Cerebellar nuclear complex (tissue), 1 donor: ENCODE results near the gene SLC25A13.

ENCODE experiments used
- DNase-seq, 2 experiments: peaks; one replicate each; lab custom pipeline; 2025; lab: John Stamatoyannopoulos, UW

The SLC25A13 gene

GRCh38 chr7:96322373-96322695 lies 436 bp upstream of the SLC25A13 start:
- DNase-seq, result no peak

GRCh38 chr7:96321031-96321657 lies 754 bp downstream of the SLC25A13 start:
- DNase-seq, result no peak

- no peak for DNase-seq
Observed at GRCh38 chr7:96320442-96320841, 1.5 kb downstream of the SLC25A13 start.

- no peak for DNase-seq
Observed at GRCh38 chr7:96319439-96319838, 2.5 kb downstream of the SLC25A13 start.

- no peak for DNase-seq
Observed at GRCh38 chr7:96316949-96317348, 4.9 kb downstream of the SLC25A13 start.

- no peak for DNase-seq
Observed at GRCh38 chr7:96315125-96315512, 6.8 kb downstream of the SLC25A13 start.

- no peak for DNase-seq
Observed at GRCh38 chr7:96314402-96315124, 7.3 kb downstream of the SLC25A13 start.

GRCh38 chr7:96313940-96314339 lies 8.0 kb downstream of the SLC25A13 start:
- no peak for DNase-seq

- no peak for DNase-seq
Observed at GRCh38 chr7:96312502-96312901, 9.4 kb downstream of the SLC25A13 start.

- DNase-seq, result no peak
Observed at GRCh38 chr7:96311967-96312366, 9.9 kb downstream of the SLC25A13 start.

- DNase-seq, result no peak
Observed at GRCh38 chr7:96310110-96310509, 11.8 kb downstream of the SLC25A13 start.

- DNase-seq, result no peak
Observed at GRCh38 chr7:96308950-96309263, 13.0 kb downstream of the SLC25A13 start.

GRCh38 chr7:96308253-96308949 lies 13.5 kb downstream of the SLC25A13 start:
- DNase-seq, result no peak

- no peak for DNase-seq
Observed at GRCh38 chr7:96306385-96307125, 15.3 kb downstream of the SLC25A13 start.

- no peak for DNase-seq
Observed at GRCh38 chr7:96305915-96306314, 16.0 kb downstream of the SLC25A13 start.

- DNase-seq, result no peak
Observed at GRCh38 chr7:96304573-96304972, 17.3 kb downstream of the SLC25A13 start.

- DNase-seq, result no peak
Observed at GRCh38 chr7:96303686-96304443, 18.0 kb downstream of the SLC25A13 start.

GRCh38 chr7:96303105-96303685 lies 18.7 kb downstream of the SLC25A13 start:
- DNase-seq, result no peak

GRCh38 chr7:96300986-96301385 lies 20.9 kb downstream of the SLC25A13 start:
- no peak for DNase-seq

GRCh38 chr7:96300502-96300901 lies 21.4 kb downstream of the SLC25A13 start:
- no peak for DNase-seq

- no peak for DNase-seq
Observed at GRCh38 chr7:96299496-96299895, 22.4 kb downstream of the SLC25A13 start.

GRCh38 chr7:96297876-96298275 lies 24.0 kb downstream of the SLC25A13 start:
- no peak for DNase-seq
